Hair follicular keratinocyte (primary cell): ENCODE results near the gene PTH. TPM values are rescaled to one million over a fixed set of nuclear protein-coding genes. Genes with fewer than 3 reads are reported as not detected.

ENCODE experiments used
- total RNA-seq: library from RNA; depleted of rRNA; stranded (reverse); fragments of >200 nt; gene quantifications from 2 replicates; pipeline ENCODE4 v1.2.3, GENCODE V29; 2015

The PTH gene
- not detected in 2 replicates for total RNA-seq

DNA sequence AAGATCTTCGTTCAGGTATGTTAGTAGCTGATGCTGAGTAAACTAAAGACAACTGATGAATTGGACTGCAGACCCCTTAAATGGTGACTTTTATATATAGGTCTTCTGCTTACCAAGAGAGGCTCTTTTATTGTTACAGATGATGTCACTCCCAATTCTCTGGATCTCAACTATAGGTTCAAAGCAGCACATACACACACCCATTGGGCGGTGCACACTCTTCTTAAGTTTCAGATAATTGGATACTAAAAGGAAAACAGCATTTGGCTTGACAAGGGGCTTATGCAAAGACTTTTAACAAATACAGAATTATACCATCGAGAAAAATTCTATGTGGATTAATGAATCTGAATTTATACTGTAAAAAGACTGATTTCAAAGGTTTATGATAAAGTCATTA is at the start of gene PTH:
Gene PTH, minus strand, starts transcription at position 69 of the 400 bp plus-strand sequence. CDS start 3,142 bp downstream, outside the sequence.

GRCh38 chr11:13462901-13463778 is 32.7 kb downstream of the PTH start, which contains the start of gene BTBD10:
BTBD10 (minus strand) TSS chr11:13463222; CDS start chr11:13445124, 18,098 bp downstream.

Other genes starting within 250 kb of the PTH start
- 23.0 and 25.0 TPM in 2 replicates for gene BMAL1, start 218.2 kb downstream of the PTH start, total RNA-seq
- 49.7 and 52.0 TPM in 2 replicates for gene BTBD10, start 32.8 kb downstream of the PTH start, total RNA-seq
- 28.0 and 39.9 TPM in 2 replicates for gene FAR1, start 172.7 kb upstream of the PTH start, total RNA-seq